Common myeloid progenitor, CD34-positive (primary cell): ENCODE data around the gene ANKRD50.

Experiments
- CTCF ChIA-PET: fragments of 350-600 bp; sonication (Branson Sonifier 250); formaldehyde crosslinking; loops from one replicate; lab custom pipeline; 2021; ENCODE audit warnings: antibody characterized with exemption; lab: Charles Lee
- POLR2A ChIA-PET: fragments of 350-600 bp; sonication (Branson Sonifier 250); formaldehyde crosslinking; loops from one replicate; lab custom pipeline; 2021; ENCODE audit warnings: antibody characterized with exemption; lab: Charles Lee
- DNase-seq, 3 donors: peaks; one replicate each; pipeline versions ENCODE4 v3.0.0 to v3.0.0-alpha.2; 2013
- H3K27ac ChIP-seq, 2 experiments: 1 replicate in 1 of 2; 2 replicates in 1 of 2; pipeline ENCODE4 v1.7.0; 2013; ENCODE audit warnings: inconsistent platforms in 2 of 2, low read length in 2 of 2, mild to moderate bottlenecking in 2 of 2, low read depth in 1 of 2, moderate library complexity in 1 of 2; ENCODE audit not compliant: severe bottlenecking in 2 of 2, insufficient read depth in 1 of 2, poor library complexity in 1 of 2
- H3K27me3 ChIP-seq, 5 experiments: replicated peaks in 2 of 5; 1 replicate in 3 of 5; 2 replicates in 2 of 5; pipeline versions ENCODE4 v1.6.1 to v1.7.0; 2013; ENCODE audit warnings: low read length in 4 of 5, mild to moderate bottlenecking in 2 of 5, moderate library complexity in 2 of 5, inconsistent platforms in 1 of 5; ENCODE audit not compliant: insufficient read depth in 5 of 5, control insufficient read depth in 4 of 5
- H3K36me3 ChIP-seq, 4 experiments: 1 replicate in 2 of 4; 2 replicates in 2 of 4; pipeline versions ENCODE4 v1.6.1 to v1.7.0; 2013; ENCODE audit warnings: low read length in 3 of 4, control low read depth in 1 of 4, mild to moderate bottlenecking in 1 of 4; ENCODE audit not compliant: control insufficient read depth in 4 of 4, insufficient read depth in 4 of 4
- H3K4me1 ChIP-seq, 4 experiments: 1 replicate in 3 of 4; 2 replicates in 1 of 4; pipeline versions ENCODE4 v1.6.1 to v1.7.1; 2013; ENCODE audit warnings: low read length in 3 of 4, mild to moderate bottlenecking in 3 of 4, control low read depth in 1 of 4, inconsistent platforms in 1 of 4, moderate library complexity in 1 of 4; ENCODE audit not compliant: control insufficient read depth in 4 of 4, insufficient read depth in 4 of 4; ENCODE audit errors: control extremely low read depth in 1 of 4
- H3K4me3 ChIP-seq, 7 experiments: 1 replicate in 4 of 7; 2 replicates in 3 of 7; pipeline versions ENCODE4 v1.5.1 to v1.7.0; 2013; ENCODE audit warnings: mild to moderate bottlenecking in 7 of 7, low read length in 6 of 7, moderate library complexity in 6 of 7, inconsistent platforms in 2 of 7, low read depth in 2 of 7, control low read depth in 1 of 7; ENCODE audit not compliant: insufficient read depth in 4 of 7, control insufficient read depth in 1 of 7; ENCODE audit errors: extremely low read depth in 1 of 7
- H3K9me3 ChIP-seq, 5 experiments: 1 replicate in 4 of 5; 2 replicates in 1 of 5; pipeline versions ENCODE4 v1.6.1 to v1.7.1; 2013; ENCODE audit warnings: low read length in 4 of 5, mild to moderate bottlenecking in 2 of 5, inconsistent platforms in 1 of 5, low read depth in 1 of 5, moderate library complexity in 1 of 5; ENCODE audit not compliant: control insufficient read depth in 4 of 5, insufficient read depth in 2 of 5; ENCODE audit errors: control extremely low read depth in 1 of 5
- WGBS: methylation state at CpG from one replicate; pipeline ENCODE4 v1.1.5; 2013; ENCODE audit not compliant: insufficient coverage; 5-methylcytosine and 5-hydroxymethylcytosine counted together

Gene ANKRD50

GRCh38 chr4:124726269-124726668 is 13.7 kb upstream of the ANKRD50 start:
- ChIA-PET CTCF (no interaction called here), POLR2A (no interaction called here)
- DNase-seq: no peak

GRCh38 chr4:124722071-124722470 is 9.5 kb upstream of the ANKRD50 start:
- CTCF ChIA-PET: no interaction called here
- Histone ChIP-seq H3K36me3 (no peaks in the 10 kb centered on the region), H3K27me3 (no peaks in the 10 kb centered on the region), H3K4me1 (no peaks in the 10 kb centered on the region), H3K27ac (no peak overlapping the region), H3K9me3 (no peaks in the 10 kb centered on the region), H3K4me3 (no peak overlapping the region)
- POLR2A ChIA-PET: no interaction called here
- DNase-seq: no peak

More at GRCh38 chr4:124726269-124726668, 13.7 kb upstream of the ANKRD50 start:
- Histone ChIP-seq H3K4me3 (no peak overlapping the region), H3K27me3 (no peaks in the 10 kb centered on the region), H3K27ac (no peak overlapping the region), H3K9me3 (no peaks in the 10 kb centered on the region), H3K36me3 (no peaks in the 10 kb centered on the region), H3K4me1 (no peaks in the 10 kb centered on the region)
- WGBS: 100% methylated on average over 2 of the region's 3 CpGs

- Histone ChIP-seq H3K27me3 (no peaks in the 10 kb centered on the region), H3K4me3 (no peak overlapping the region), H3K27ac (no peak overlapping the region), H3K36me3 (no peaks in the 10 kb centered on the region), H3K4me1 (peaks cover 0 to 11% (median 9%) of the 10 kb centered on the region in 4 experiments), H3K9me3 (no peaks in the 10 kb centered on the region)
- WGBS: no CpG with 5 or more reads among the region's 4 CpGs
- DNase-seq: no peak
- POLR2A ChIA-PET: no interaction called here
- CTCF ChIA-PET: no interaction called here
Observed at GRCh38 chr4:124717101-124717500, 4.6 kb upstream of the ANKRD50 start.

GRCh38 chr4:124713185-124713592 is 657 bp upstream of the ANKRD50 start:
- Histone ChIP-seq H3K36me3 (no peaks in the 10 kb centered on the region), H3K9me3 (no peaks in the 10 kb centered on the region), H3K27me3 (no peaks in the 10 kb centered on the region), H3K4me1 (peaks cover 17 to 46% (median 33%) of the 10 kb centered on the region in 4 experiments), H3K4me3 (peak overlapping the region; percentile 50 to 98 (median 85)), H3K27ac (peak overlapping the region; percentile 97 to 98)
- CTCF ChIA-PET: no interaction called here
- DNase-seq: peak; percentile 76 to 87 (median 82)
- POLR2A ChIA-PET: no interaction called here
- WGBS: 0% methylated on average over 9 of the region's 12 CpGs

- ChIA-PET CTCF (interaction anchor here (1.0 to 1.5 kb wide), 2 partner anchors 19 to 47 kb away, joined by 3 to 4 read pairs; no protein-coding TSS in a partner anchor), POLR2A (no interaction called here)
- peak overlapping the region; percentile 63 to 98 (median 88) for H3K4me3 ChIP-seq
- no peaks in the 10 kb centered on the region for H3K9me3 ChIP-seq
- 0% methylated on average over 23 of the region's 35 CpGs for WGBS
- H3K36me3 ChIP-seq: peaks cover 0 to 5% (median under 1%) of the 10 kb centered on the region in 4 experiments
- H3K27ac ChIP-seq: peak overlapping the region; percentile 55 to 98
- H3K4me1 ChIP-seq: peaks cover 17 to 48% (median 33%) of the 10 kb centered on the region in 4 experiments
- DNase-seq: peak; percentile 84 to 92 (median 87)
- no peaks in the 10 kb centered on the region for H3K27me3 ChIP-seq
Observed at GRCh38 chr4:124711471-124712371, 811 bp downstream of the ANKRD50 start.

GRCh38 chr4:124710911-124711310 is 1.6 kb downstream of the ANKRD50 start:
- H3K9me3 ChIP-seq: no peaks in the 10 kb centered on the region
- H3K36me3 ChIP-seq: peaks cover 0 to 5% (median under 1%) of the 10 kb centered on the region in 4 experiments
- H3K27me3 ChIP-seq: no peaks in the 10 kb centered on the region
- ChIA-PET POLR2A (no interaction called here), CTCF (interaction anchor here (1.5 to 2.0 kb wide), 2 partner anchors 18 to 42 kb away, joined by 4 to 5 read pairs; no protein-coding TSS in a partner anchor)
- H3K27ac ChIP-seq: peak overlapping the region in 1 of 2 experiments; percentile 98
- peak; percentile 14 to 61 (median 57) for DNase-seq
- peaks cover 17 to 48% (median 33%) of the 10 kb centered on the region in 4 experiments for H3K4me1 ChIP-seq
- WGBS: 13% methylated on average over 4 of the region's 5 CpGs
- H3K4me3 ChIP-seq: peak overlapping the region in 6 of 7 experiments; percentile 76 to 98 (median 89)
